GM21360 (cell line): ENCODE data around the gene ZNF154.
A peak's percentile ranks its signal among the peaks of the same experiment; 100 is the strongest.
"Not testable (repeated sequence)": the region's sequence is repeated elsewhere in the genome, so short reads cannot be mapped to it uniquely, and the experiment has no call there.

Source experiments
- ATAC-seq: cut with Tn5 transposase; IDR thresholded peaks from one replicate; pipeline ENCODE4 v1.9.1; 2021; ENCODE audit warnings: mild to moderate bottlenecking, moderate library complexity; ENCODE audit not compliant: unreplicated experiment

ZNF154 gene

DNA sequence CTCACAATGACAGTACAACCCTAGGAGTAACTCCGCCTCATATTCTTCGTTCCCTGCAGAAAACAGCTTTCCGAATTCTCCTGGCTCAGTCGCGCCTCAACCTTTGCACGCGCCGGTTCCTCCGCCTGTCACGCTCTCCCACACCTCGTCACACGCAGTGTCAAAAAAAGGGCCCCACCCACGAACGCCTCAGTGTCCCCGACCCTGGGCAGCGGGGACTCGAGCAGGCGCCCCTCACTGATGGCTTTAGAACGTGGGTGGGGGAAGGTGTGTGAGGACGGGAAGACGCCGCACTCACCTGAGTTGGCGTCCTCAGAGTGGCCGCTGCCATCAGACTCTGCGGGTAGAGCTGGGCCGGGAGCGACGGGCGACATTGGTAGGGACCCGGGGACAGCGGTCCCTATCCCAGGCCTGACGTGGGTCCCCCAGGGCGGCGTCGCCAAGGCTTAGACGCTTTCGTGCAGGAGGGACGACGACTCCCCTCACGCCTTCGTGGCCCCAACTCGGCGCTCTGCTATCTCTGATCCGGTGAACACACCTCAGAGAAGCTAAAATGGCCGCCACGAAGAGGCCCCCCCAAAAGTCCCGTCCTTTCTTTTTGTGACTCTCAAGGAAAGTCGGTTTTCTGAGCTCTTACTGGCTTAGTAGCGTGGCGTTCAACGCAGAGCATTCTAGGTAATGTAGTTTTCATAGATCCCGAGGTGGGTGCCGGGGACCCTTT lies at the start of gene ZNF154:
ZNF154 (minus strand) TSS at position 564 of the 721 bp plus-strand sequence; CDS start at position 331, 233 bp downstream.
- no peak for ATAC-seq

- ATAC-seq: no peak
These were observed 48.9 kb upstream of the ZNF154 start for GRCh38 chr19:57757941-57758340.

DNA sequence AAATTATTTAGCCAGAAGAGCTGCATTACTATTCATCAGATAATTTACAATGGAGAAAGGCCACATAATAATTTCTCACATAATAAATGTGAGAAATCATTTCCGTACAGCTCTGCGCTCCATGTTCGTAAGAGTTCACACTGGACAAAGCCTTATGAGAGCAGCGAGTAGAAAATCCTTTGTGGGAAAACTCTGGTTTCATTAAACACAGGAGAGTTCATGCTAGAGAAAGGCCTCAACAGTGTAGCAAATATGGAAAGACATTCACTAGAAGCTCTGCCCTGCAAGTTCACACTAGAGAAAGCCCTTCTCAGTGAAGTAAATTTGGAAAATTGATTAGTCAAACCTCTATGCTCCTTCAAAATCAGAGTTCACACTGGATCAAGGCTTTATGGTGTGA lies 46.0 kb upstream of the ZNF154 start:
- ATAC-seq: no peak

- ATAC-seq: no peak
These were observed 45.2 kb upstream of the ZNF154 start for GRCh38 chr19:57754091-57754673.

DNA sequence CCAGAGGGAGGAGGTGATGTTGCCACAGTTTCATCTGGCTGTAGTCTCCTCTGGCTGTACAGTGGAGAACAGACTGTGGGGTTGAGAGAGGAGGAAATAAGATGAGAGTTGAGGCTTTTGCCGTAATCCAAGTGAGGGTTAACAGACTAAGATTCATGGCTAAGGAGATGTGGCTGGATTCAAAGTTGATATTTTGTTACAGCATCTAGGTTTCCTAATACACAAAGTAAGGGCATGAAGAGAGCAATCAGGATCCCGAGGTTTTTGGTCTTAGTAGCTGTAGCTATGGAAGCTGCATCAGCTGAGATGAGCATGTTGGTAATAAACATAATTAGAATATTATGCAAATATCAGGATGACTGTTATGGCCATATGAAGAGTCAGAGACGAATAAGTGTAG lies 39.0 kb upstream of the ZNF154 start:
- no peak for ATAC-seq

- ATAC-seq: no peak
These were observed 38.4 kb upstream of the ZNF154 start for GRCh38 chr19:57747472-57747807.

GRCh38 chr19:57746580-57747471 lies 37.8 kb upstream of the ZNF154 start, which contains the start of gene ZNF776:
Gene ZNF776 (plus strand): TSS chr19:57746815. CDS start chr19:57747059, 244 bp downstream.
- peak; percentile 90 for ATAC-seq

DNA sequence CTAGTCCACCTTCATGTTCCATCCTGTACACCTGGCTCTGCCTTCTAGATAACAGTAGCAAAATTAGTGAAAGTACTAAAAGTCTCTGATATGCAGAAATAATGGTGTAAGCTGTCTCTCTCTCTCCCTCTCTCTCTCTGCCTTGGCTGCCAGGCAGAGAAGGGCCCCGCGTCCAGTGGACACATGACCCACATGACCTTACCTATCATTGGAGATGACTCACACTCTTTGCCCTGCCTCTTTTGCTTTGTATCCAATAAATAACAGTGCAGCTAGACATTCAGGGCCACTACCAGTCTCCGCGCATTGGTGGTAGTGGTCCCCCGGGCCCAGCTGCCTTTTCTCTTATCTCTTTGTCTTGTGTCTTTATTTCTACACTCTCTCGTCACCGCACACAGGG lies 29.8 kb upstream of the ZNF154 start:
- not testable (repeated sequence) for ATAC-seq

DNA sequence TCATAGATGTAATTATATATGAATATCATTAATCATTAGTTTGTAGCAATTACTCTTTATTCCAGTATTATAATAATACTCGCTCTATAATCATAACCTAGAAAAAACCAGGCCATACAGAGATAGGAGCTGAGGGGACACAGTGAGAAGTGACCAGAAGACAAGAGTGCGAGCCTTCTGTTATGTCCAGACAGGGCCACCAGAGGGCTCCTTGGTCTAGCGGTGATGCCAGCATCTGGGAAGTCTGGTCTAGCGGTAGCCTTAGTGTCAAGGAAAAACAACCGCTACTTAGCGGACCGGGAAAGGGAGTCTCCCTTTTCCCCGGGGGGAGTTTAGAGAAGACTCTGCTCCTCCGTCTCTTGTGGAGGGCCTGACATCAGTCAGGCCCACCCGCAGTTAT lies 29.3 kb upstream of the ZNF154 start:
- ATAC-seq: not testable (repeated sequence)

DNA sequence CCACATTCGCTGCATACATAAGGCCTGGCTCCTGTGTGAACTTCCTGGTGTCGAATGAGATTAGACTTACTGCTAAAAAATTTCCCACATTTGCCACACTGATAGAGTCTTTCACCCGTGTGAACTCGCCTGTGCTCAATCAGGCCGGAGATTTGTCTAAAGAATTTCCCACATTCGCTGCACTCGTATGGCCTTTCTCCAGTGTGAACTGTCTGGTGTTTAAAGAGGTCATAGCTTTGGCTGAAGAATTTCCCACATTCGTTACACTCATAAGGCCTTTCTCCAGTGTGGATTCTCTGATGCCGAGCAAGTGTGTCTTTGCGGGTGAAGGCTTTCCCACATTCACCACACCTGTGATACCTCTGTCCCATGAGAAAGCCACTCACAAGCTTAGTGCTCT lies 11.9 kb upstream of the ZNF154 start:
- ATAC-seq: no peak

- no peak for ATAC-seq
These were observed 11.0 kb upstream of the ZNF154 start for GRCh38 chr19:57719901-57720519.

GRCh38 chr19:57719424-57719823 lies 10.4 kb upstream of the ZNF154 start:
- no peak for ATAC-seq

DNA sequence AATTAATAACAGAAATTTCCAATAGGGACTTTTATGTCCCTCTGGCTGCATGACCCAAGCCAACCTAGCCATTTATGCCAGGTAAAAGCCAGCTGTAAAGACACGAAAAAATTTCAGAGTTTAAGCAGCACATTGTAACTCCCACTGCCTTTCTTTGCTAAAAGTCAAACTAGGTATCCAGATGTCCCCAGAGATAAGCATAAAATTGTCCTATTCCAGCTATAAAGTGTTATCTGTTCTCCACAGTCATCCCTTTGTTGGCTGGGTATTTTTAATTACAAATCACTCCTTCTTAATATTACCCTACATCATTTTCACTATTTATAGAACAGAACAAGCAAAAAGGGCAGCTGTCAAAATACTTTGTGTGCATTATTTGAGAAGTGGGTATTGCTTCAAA lies 3.2 kb upstream of the ZNF154 start:
- ATAC-seq: no peak

DNA sequence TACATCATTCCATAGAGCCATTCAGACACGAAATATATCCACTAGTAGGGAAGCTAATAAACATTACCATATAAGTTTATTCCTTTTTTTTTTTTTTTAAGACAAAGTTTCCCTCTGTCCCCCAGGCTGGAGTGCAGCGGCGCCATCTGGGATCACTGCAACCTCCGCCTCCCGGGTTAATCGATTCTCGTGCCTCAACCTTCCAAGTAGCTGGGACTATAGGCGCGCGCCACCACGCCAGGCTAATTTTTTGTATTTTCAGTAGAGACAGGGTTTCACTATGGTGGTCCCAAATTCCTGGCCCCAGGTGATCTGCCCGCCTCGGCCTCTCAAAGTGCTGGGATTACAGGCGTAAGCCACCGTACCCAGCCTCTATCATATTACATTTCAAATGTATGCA lies 612 bp upstream of the ZNF154 start:
- ATAC-seq: no peak

DNA sequence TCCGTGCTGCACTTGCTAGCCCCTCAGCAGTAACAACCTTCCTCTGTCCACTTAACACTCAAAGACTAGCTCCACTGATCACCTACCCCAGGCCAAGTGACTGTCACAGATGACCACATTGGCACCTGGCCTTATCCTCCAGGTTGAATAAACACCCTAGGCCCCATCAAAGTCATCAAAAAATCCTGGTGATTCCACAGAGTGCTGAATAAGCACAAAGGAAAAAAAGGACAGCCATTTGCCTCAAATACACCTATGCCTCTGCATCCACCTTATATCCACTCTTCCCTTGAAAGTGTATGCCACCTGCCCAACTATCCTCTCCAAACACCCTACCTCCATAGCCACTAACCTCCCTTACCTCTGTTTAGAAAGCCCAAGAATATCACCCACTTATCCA lies 2.7 kb downstream of the ZNF154 start:
- no peak for ATAC-seq

- ATAC-seq: no peak
These were observed 7.4 kb downstream of the ZNF154 start for GRCh38 chr19:57701625-57702024.

DNA sequence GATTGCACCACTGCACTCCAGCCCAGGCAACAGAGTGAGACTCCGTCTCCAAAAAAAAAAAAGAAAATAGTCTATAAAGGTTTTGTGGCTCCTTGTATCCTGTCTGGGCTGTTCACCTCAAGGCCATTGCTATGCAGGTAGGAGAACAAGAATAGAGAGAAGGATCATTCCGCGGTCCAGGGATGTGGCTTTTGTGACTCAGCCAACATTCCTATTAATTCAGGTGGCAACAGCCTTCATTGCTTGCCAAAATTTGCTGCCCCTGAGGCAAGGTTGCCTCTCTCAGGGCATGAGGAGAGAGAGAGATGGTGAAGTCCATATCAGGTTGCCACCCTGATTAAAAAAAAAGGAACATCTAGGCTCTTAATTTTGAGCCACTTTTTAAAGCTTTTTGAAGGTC lies 19.3 kb downstream of the ZNF154 start:
- no peak for ATAC-seq

DNA sequence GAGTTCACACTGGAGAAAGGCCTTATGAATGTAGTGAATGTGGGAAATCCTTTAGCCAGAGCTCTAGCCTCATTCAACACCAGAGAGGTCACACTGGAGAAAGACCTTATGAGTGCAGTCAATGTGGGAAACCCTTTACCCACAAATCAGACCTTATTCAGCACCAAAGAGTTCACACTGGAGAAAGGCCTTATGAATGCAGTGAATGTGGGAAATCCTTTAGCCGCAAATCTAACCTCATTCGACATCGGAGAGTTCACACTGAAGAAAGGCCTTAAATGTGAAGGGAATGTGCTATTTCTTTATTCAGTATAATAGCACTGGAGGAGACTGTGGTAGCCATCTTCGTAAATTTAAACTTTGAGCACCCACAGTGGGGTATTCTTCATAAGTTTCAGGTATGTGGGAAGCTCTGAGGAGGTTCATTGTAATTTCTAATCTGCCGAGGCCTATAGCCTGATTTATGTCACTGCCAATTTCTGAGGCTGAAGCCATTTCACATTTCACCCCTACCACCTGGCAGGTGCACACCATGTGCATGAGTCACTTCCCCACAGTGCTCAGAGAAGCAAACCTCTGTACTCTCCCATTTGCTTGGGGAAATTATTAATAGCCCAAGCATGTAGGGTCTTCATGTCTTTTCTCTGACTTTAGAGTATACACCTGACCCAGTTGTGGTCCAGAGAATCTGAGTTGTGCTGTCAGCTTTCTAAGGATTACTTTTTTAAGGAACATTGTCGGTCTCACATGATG lies 20.8 kb downstream of the ZNF154 start:
- ATAC-seq: no peak

- ATAC-seq: no peak
These were observed 21.5 kb downstream of the ZNF154 start for GRCh38 chr19:57687363-57688010.

- ATAC-seq: no peak
These were observed 22.3 kb downstream of the ZNF154 start for GRCh38 chr19:57686727-57687126.
